ENCODE data around the gene PRICKLE1. TPM values are rescaled to one million over a fixed set of nuclear protein-coding genes. Genes with fewer than 3 reads are reported as not detected.

The PRICKLE1 gene
- total RNA-seq, 1 experiment from 2014 or later, result 20.1 TPM

DNA sequence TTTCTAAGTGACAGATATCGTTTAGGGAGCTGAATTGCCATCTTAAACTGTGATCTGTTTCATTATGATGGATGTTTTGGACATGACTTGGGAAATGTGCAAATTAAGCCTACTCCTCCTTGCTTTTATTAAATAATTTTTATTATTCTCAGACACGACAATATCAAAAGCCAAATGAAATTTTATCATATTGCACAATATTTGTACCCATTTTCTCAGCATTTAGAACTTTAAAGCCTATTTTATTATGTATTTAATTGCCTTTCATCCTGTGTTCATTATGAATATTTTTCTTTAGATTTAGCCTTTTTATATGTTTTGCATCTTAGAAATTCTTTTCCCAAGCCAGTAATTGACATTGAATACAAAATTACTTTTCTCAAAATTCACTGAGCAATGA lies 160.7 kb downstream of the PRICKLE1 start:
- H3K27me3 ChIP-seq (ENCODE audit: control insufficient read depth, insufficient read depth, low read length), result no peaks in the 10 kb centered on the region
- in situ Hi-C loops (cut with HindIII; ENCODE audit: low pct_unique_long_range_greater_than_20kb, low sequenced_read_pairs), result no loop called here
- no peaks in the 10 kb centered on the region for H3K4me1 ChIP-seq (ENCODE audit: control insufficient read depth, insufficient read depth, low read length)
- no peak for DNase-seq (ENCODE audit: low read depth, low spot score)
- ChIA-PET CTCF (interaction anchor here (0.6 kb wide), 1 partner anchor 8 kb away, joined by 4 read pairs; no protein-coding TSS in a partner anchor), POLR2A (interaction anchor here (0.6 kb wide), 1 partner anchor 40 kb away, joined by 5 read pairs; no protein-coding TSS in a partner anchor)
- no peaks in the 10 kb centered on the region for H3K9me3 ChIP-seq (ENCODE audit: control insufficient read depth, insufficient read depth, low read depth, low read length)
- H3K4me3 ChIP-seq (ENCODE audit: low read depth in 2 of 2, low read length in 2 of 2), result no peak overlapping the region
- H3K36me3 ChIP-seq (ENCODE audit: control insufficient read depth, insufficient read depth, low read length), result no peaks in the 10 kb centered on the region
- H3K27ac ChIP-seq (ENCODE audit: low read length), result no peak overlapping the region
- ATAC-seq, result no peak
- intact Hi-C loops (cut with micrococcal nuclease; ENCODE audit: unreplicated experiment), result no loop called here
- TF ChIP-seq, protein P1, sequence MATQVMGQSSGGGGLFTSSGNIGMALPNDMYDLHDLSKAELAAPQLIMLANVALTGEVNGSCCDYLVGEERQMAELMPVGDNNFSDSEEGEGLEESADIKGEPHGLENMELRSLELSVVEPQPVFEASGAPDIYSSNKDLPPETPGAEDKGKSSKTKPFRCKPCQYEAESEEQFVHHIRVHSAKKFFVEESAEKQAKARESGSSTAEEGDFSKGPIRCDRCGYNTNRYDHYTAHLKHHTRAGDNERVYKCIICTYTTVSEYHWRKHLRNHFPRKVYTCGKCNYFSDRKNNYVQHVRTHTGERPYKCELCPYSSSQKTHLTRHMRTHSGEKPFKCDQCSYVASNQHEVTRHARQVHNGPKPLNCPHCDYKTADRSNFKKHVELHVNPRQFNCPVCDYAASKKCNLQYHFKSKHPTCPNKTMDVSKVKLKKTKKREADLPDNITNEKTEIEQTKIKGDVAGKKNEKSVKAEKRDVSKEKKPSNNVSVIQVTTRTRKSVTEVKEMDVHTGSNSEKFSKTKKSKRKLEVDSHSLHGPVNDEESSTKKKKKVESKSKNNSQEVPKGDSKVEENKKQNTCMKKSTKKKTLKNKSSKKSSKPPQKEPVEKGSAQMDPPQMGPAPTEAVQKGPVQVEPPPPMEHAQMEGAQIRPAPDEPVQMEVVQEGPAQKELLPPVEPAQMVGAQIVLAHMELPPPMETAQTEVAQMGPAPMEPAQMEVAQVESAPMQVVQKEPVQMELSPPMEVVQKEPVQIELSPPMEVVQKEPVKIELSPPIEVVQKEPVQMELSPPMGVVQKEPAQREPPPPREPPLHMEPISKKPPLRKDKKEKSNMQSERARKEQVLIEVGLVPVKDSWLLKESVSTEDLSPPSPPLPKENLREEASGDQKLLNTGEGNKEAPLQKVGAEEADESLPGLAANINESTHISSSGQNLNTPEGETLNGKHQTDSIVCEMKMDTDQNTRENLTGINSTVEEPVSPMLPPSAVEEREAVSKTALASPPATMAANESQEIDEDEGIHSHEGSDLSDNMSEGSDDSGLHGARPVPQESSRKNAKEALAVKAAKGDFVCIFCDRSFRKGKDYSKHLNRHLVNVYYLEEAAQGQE (IDR thresholded peaks at IDR 0.05; ENCODE audit: insufficient read depth in 1 of 2, low read depth in 2 of 2, low read length in 1 of 2), result no peak
- TF ChIP-seq, protein P2, sequence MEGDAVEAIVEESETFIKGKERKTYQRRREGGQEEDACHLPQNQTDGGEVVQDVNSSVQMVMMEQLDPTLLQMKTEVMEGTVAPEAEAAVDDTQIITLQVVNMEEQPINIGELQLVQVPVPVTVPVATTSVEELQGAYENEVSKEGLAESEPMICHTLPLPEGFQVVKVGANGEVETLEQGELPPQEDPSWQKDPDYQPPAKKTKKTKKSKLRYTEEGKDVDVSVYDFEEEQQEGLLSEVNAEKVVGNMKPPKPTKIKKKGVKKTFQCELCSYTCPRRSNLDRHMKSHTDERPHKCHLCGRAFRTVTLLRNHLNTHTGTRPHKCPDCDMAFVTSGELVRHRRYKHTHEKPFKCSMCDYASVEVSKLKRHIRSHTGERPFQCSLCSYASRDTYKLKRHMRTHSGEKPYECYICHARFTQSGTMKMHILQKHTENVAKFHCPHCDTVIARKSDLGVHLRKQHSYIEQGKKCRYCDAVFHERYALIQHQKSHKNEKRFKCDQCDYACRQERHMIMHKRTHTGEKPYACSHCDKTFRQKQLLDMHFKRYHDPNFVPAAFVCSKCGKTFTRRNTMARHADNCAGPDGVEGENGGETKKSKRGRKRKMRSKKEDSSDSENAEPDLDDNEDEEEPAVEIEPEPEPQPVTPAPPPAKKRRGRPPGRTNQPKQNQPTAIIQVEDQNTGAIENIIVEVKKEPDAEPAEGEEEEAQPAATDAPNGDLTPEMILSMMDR (IDR thresholded peaks at IDR 0.05), result no peak
- TF ChIP-seq TCF7L2 (IDR thresholded peaks at IDR 0.05; ENCODE audit: low read depth, low read length) (no peak), SIN3A (IDR thresholded peaks at IDR 0.05; ENCODE audit: borderline replicate concordance, insufficient read depth, low read depth, low read length) (no peak), POLR2AphosphoS5 (IDR thresholded peaks at IDR 0.05; ENCODE audit: low read depth, low read length) (no peak)
- no TSS peak for BruUV-seq (replicated peaks)

DNA sequence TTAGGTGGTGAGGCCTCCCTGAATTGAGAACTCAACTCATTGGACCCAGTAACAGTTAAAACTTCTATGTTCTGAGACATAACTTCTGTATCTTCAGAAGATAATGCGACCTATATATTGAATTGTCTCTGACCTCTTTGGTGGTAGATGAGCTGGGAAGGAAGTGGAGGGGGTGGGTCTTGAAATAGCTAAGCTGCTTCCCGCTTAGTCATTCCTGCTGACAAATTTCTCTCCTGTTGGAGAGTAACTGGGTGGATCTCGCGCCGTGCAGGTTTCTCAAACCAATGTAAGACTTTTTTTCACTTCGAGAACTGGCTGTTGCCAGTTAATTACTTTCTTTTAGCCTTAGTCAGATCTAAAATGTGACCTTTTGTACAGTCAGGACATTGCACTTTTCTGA lies 162.8 kb downstream of the PRICKLE1 start:
- H3K4me3 ChIP-seq (ENCODE audit: low read depth in 2 of 2, low read length in 2 of 2), result no peak overlapping the region
- intact Hi-C loops (cut with micrococcal nuclease; ENCODE audit: unreplicated experiment), result no loop called here
- ChIA-PET POLR2A (no interaction called here), CTCF (no interaction called here)
- H3K27ac ChIP-seq (ENCODE audit: low read length), result no peak overlapping the region
- H3K4me1 ChIP-seq (ENCODE audit: control insufficient read depth, insufficient read depth, low read length), result peaks cover 4% of the 10 kb centered on the region; the same call in 1 of the 2 replicates
- no peak for TF ChIP-seq POLR2AphosphoS5 (IDR thresholded peaks at IDR 0.05; ENCODE audit: low read depth, low read length)
- TF ChIP-seq TCF7L2 (IDR thresholded peaks at IDR 0.05; ENCODE audit: low read depth, low read length), result no peak
- no peak for TF ChIP-seq SIN3A (IDR thresholded peaks at IDR 0.05; ENCODE audit: borderline replicate concordance, insufficient read depth, low read depth, low read length)
- TF ChIP-seq, protein P2 (IDR thresholded peaks at IDR 0.05), result no peak
- TF ChIP-seq, protein P1 (IDR thresholded peaks at IDR 0.05; ENCODE audit: insufficient read depth in 1 of 2, low read depth in 2 of 2, low read length in 1 of 2), result no peak
- no peaks in the 10 kb centered on the region for H3K9me3 ChIP-seq (ENCODE audit: control insufficient read depth, insufficient read depth, low read depth, low read length)
- no peak for ATAC-seq
- DNase-seq (ENCODE audit: low read depth, low spot score), result no peak
- no peaks in the 10 kb centered on the region for H3K27me3 ChIP-seq (ENCODE audit: control insufficient read depth, insufficient read depth, low read length)
- no TSS peak for BruUV-seq (replicated peaks)
- in situ Hi-C loops (cut with HindIII; ENCODE audit: low pct_unique_long_range_greater_than_20kb, low sequenced_read_pairs), result no loop called here
- H3K36me3 ChIP-seq (ENCODE audit: control insufficient read depth, insufficient read depth, low read length), result no peaks in the 10 kb centered on the region
